ENCODE data around the gene POU2AF3.
"Not testable (repeated sequence)": the region's sequence is repeated elsewhere in the genome, so short reads cannot be mapped to it uniquely, and the experiment has no call there.

Gene POU2AF3

GRCh38 chr11:111301004-111301841 lies 2.9 kb downstream of the POU2AF3 start:
- no peak for DNase-seq (ENCODE audit: low spot score)

GRCh38 chr11:111301842-111302118 lies 3.4 kb downstream of the POU2AF3 start:
- no peak for DNase-seq (ENCODE audit: low spot score)

- no peak for DNase-seq (ENCODE audit: low spot score)
Measured at GRCh38 chr11:111302298-111302697, 4.0 kb downstream of the POU2AF3 start.

GRCh38 chr11:111303461-111303860 lies 5.1 kb downstream of the POU2AF3 start:
- no peak for DNase-seq (ENCODE audit: low spot score)

GRCh38 chr11:111305162-111305802 lies 6.9 kb downstream of the POU2AF3 start:
- no peak for DNase-seq (ENCODE audit: low spot score)

GRCh38 chr11:111305876-111306275 lies 7.5 kb downstream of the POU2AF3 start:
- DNase-seq (ENCODE audit: low spot score): no peak

GRCh38 chr11:111306321-111306720 lies 8.0 kb downstream of the POU2AF3 start:
- no peak for DNase-seq (ENCODE audit: low spot score)

GRCh38 chr11:111307472-111308108 lies 9.2 kb downstream of the POU2AF3 start:
- no peak for DNase-seq (ENCODE audit: low spot score)

- no peak for DNase-seq (ENCODE audit: low spot score)
Measured at GRCh38 chr11:111308140-111308539, 9.8 kb downstream of the POU2AF3 start.

GRCh38 chr11:111309215-111309915 lies 11.0 kb downstream of the POU2AF3 start:
- DNase-seq (ENCODE audit: low spot score): no peak

- no peak for DNase-seq (ENCODE audit: low spot score)
Measured at GRCh38 chr11:111310088-111310487, 11.7 kb downstream of the POU2AF3 start.

GRCh38 chr11:111310723-111311122 lies 12.4 kb downstream of the POU2AF3 start:
- no peak for DNase-seq (ENCODE audit: low spot score)

GRCh38 chr11:111312076-111312475 lies 13.7 kb downstream of the POU2AF3 start:
- no peak for DNase-seq (ENCODE audit: low spot score)

- DNase-seq (ENCODE audit: low spot score): no peak
Measured at GRCh38 chr11:111319296-111319695, 20.9 kb downstream of the POU2AF3 start.

- not testable (repeated sequence) for DNase-seq (ENCODE audit: low spot score)
Measured at GRCh38 chr11:111320199-111320598, 21.9 kb downstream of the POU2AF3 start.

- DNase-seq (ENCODE audit: low spot score): no peak
Measured at GRCh38 chr11:111320728-111321568, 22.6 kb downstream of the POU2AF3 start.

- DNase-seq (ENCODE audit: low spot score): no peak
Measured at GRCh38 chr11:111322534-111322933, 24.2 kb downstream of the POU2AF3 start.

- peak; percentile 16 for DNase-seq (ENCODE audit: low spot score)
Measured at GRCh38 chr11:111324277-111324720, 26.0 kb downstream of the POU2AF3 start.

GRCh38 chr11:111325259-111325658 lies 26.9 kb downstream of the POU2AF3 start:
- DNase-seq (ENCODE audit: low spot score): no peak

- DNase-seq (ENCODE audit: low spot score): no peak
Measured at GRCh38 chr11:111326824-111327223, 28.5 kb downstream of the POU2AF3 start.

- no peak for DNase-seq (ENCODE audit: low spot score)
Measured at GRCh38 chr11:111327908-111328624, 29.7 kb downstream of the POU2AF3 start.
